Mesenchymal stem cell (in vitro differentiated cells and primary cell): ENCODE data around the gene CYRIA.
A peak's percentile ranks its signal among the peaks of the same experiment; 100 is the strongest.

Experiments
- DNase-seq: peaks from one replicate; pipeline ENCODE4 v3.0.0-alpha.2; 2013
- H2AFZ ChIP-seq: one replicate; pipeline ENCODE4 v1.6.1; 2013; ENCODE audit warnings: low read depth, mild to moderate bottlenecking, control low read depth, inconsistent platforms, low read length, moderate library complexity
- H2AK5ac ChIP-seq: 2 replicates; pipeline ENCODE4 v1.6.1; 2013; ENCODE audit warnings: low read length, moderate library complexity, mild to moderate bottlenecking, inconsistent platforms; ENCODE audit not compliant: severe bottlenecking
- H2BK120ac ChIP-seq: one replicate; pipeline ENCODE4 v1.6.1; 2013; ENCODE audit warnings: low read depth, mild to moderate bottlenecking, inconsistent platforms, low read length, moderate library complexity
- H2BK12ac ChIP-seq, 2 experiments: one replicate each; pipeline ENCODE4 v1.6.1; 2013; ENCODE audit warnings: inconsistent platforms in 2 of 2, low read length in 2 of 2, mild to moderate bottlenecking in 2 of 2, moderate library complexity in 2 of 2, control low read depth in 1 of 2
- H2BK15ac ChIP-seq: one replicate; pipeline ENCODE4 v1.6.1; 2013; ENCODE audit warnings: mild to moderate bottlenecking, low read depth, inconsistent platforms; ENCODE audit not compliant: poor library complexity, severe bottlenecking
- H2BK5ac ChIP-seq: 2 replicates; pipeline ENCODE4 v1.6.1; 2013; ENCODE audit warnings: low read depth, mild to moderate bottlenecking, low read length, control low read depth, inconsistent platforms; ENCODE audit not compliant: poor library complexity, severe bottlenecking
- H3K14ac ChIP-seq, 2 experiments: one replicate each; pipeline ENCODE4 v1.6.1; 2013; ENCODE audit warnings: inconsistent platforms in 2 of 2, low read length in 2 of 2, control low read depth in 1 of 2, mild to moderate bottlenecking in 1 of 2, moderate library complexity in 1 of 2
- H3K18ac ChIP-seq, 2 experiments: one replicate each; pipeline ENCODE4 v1.6.1; 2013; ENCODE audit warnings: inconsistent platforms in 2 of 2, low read length in 2 of 2, control low read depth in 1 of 2, low read depth in 1 of 2, mild to moderate bottlenecking in 1 of 2
- H3K23ac ChIP-seq, 2 experiments: one replicate each; pipeline ENCODE4 v1.6.1; 2013; ENCODE audit warnings: inconsistent platforms in 2 of 2, low read length in 2 of 2, mild to moderate bottlenecking in 2 of 2, moderate library complexity in 2 of 2, control low read depth in 1 of 2
- H3K27ac ChIP-seq: 2 replicates; pipeline ENCODE4 v1.5.1; 2013; ENCODE audit warnings: mild to moderate bottlenecking, moderate library complexity, low read length, control low read depth, inconsistent platforms; ENCODE audit not compliant: poor library complexity, severe bottlenecking
- H3K27me3 ChIP-seq, 2 experiments: 2 replicates each; pipeline versions ENCODE4 v1.6.1 to v1.7.0; 2013; ENCODE audit warnings: low read length in 2 of 2, mild to moderate bottlenecking in 2 of 2, moderate library complexity in 2 of 2, control low read depth in 1 of 2, inconsistent platforms in 1 of 2; ENCODE audit not compliant: control insufficient read depth in 1 of 2, insufficient read depth in 1 of 2
- H3K36me3 ChIP-seq, 2 experiments: 2 replicates each; pipeline versions ENCODE4 v1.6.1 to v1.7.0; 2013; ENCODE audit warnings: low read length in 2 of 2, control low read depth in 1 of 2, inconsistent platforms in 1 of 2, low read depth in 1 of 2, mild to moderate bottlenecking in 1 of 2; ENCODE audit not compliant: insufficient read depth in 2 of 2, control insufficient read depth in 1 of 2
- H3K4ac ChIP-seq, 2 experiments: one replicate each; pipeline ENCODE4 v1.6.1; 2013; ENCODE audit warnings: inconsistent platforms in 2 of 2, low read length in 2 of 2, mild to moderate bottlenecking in 2 of 2, moderate library complexity in 2 of 2, control low read depth in 1 of 2, low read depth in 1 of 2
- H3K4me1 ChIP-seq: 2 replicates; pipeline ENCODE4 v1.6.1; 2013; ENCODE audit warnings: low read depth, low read length, control low read depth; ENCODE audit not compliant: control insufficient read depth, insufficient read depth
- H3K4me2 ChIP-seq: 2 replicates; pipeline ENCODE4 v1.6.1; 2013; ENCODE audit warnings: low read length, mild to moderate bottlenecking, inconsistent platforms; ENCODE audit not compliant: poor library complexity, severe bottlenecking
- H3K4me3 ChIP-seq, 2 experiments: 2 replicates each; pipeline versions ENCODE4 v1.5.1 to v1.7.0; 2013; ENCODE audit warnings: low read length in 2 of 2, mild to moderate bottlenecking in 2 of 2, control low read depth in 1 of 2, low read depth in 1 of 2; ENCODE audit not compliant: insufficient read depth in 1 of 2
- H3K79me1 ChIP-seq: replicated peaks from 2 replicates; pipeline ENCODE4 v1.6.1; 2013; ENCODE audit warnings: mild to moderate bottlenecking, control low read depth, low read length, inconsistent platforms; ENCODE audit not compliant: poor library complexity, severe bottlenecking
- H3K9ac ChIP-seq: 2 replicates; pipeline ENCODE4 v1.7.0; 2013; ENCODE audit warnings: mild to moderate bottlenecking, low read length, moderate library complexity
- H3K9me3 ChIP-seq: 2 replicates; pipeline ENCODE4 v1.7.0; 2013; ENCODE audit warnings: mild to moderate bottlenecking, low read length; ENCODE audit not compliant: control insufficient read depth
- H4K8ac ChIP-seq: one replicate; pipeline ENCODE4 v1.6.1; 2013; ENCODE audit warnings: inconsistent platforms, mild to moderate bottlenecking, low read length, moderate library complexity
- H4K91ac ChIP-seq: one replicate; pipeline ENCODE4 v1.6.1; 2013; ENCODE audit warnings: mild to moderate bottlenecking, low read length, inconsistent platforms
- WGBS: methylation state at CpG from one replicate; pipeline ENCODE4 v1.1.7; 2013; ENCODE audit warnings: mixed read lengths; 5-methylcytosine and 5-hydroxymethylcytosine counted together

The CYRIA gene

GRCh38 chr2:16652296-16653082, 13.1 kb downstream of the CYRIA start:
- 3% methylated on average over 6 of the region's 8 CpGs for WGBS
- Histone ChIP-seq H2AK5ac (peak overlapping the region; percentile 75), H3K23ac (no peak overlapping the region), H3K4me2 (peak overlapping the region; percentile 45), H4K8ac (peak overlapping the region; percentile 87), H3K79me1 (peaks cover 2% of the 10 kb centered on the region), H3K9ac (peak overlapping the region; percentile 61), H2BK5ac (peak overlapping the region; percentile 91), H3K4ac (peak overlapping the region; percentile 82 to 90), H3K18ac (peak overlapping the region; percentile 89 to 97), H3K27me3 (no peaks in the 10 kb centered on the region), H2BK12ac (peak overlapping the region; percentile 88), H3K36me3 (no peaks in the 10 kb centered on the region), H3K9me3 (no peaks in the 10 kb centered on the region), H3K14ac (no peak overlapping the region), H2BK15ac (peak overlapping the region; percentile 39), H3K27ac (peak overlapping the region; percentile 96), H2AFZ (no peak overlapping the region), H4K91ac (peak overlapping the region; percentile 92), H3K4me1 (peaks cover 39% of the 10 kb centered on the region), H2BK120ac (peak overlapping the region; percentile 86), H3K4me3 (no peak overlapping the region)
- peak; percentile 91 for DNase-seq

- peak overlapping the region; percentile 96 for H3K27ac ChIP-seq
- peak overlapping the region; percentile 88 for H3K9ac ChIP-seq
- H3K4me1 ChIP-seq = peaks cover 28% of the 10 kb centered on the region
- 14% methylated on average over 11 of the region's 12 CpGs for WGBS
- H3K14ac ChIP-seq = peak overlapping the region in 1 of 2 experiments; percentile 48
- H3K4me3 ChIP-seq = peak overlapping the region in 1 of 2 experiments; percentile 70
- no peak overlapping the region for H3K23ac ChIP-seq
- H4K8ac ChIP-seq = peak overlapping the region; percentile 74
- peak overlapping the region; percentile 62 for H3K4me2 ChIP-seq
- H3K9me3 ChIP-seq = no peaks in the 10 kb centered on the region
- no peaks in the 10 kb centered on the region for H3K27me3 ChIP-seq
- peak overlapping the region; percentile 84 for H2BK15ac ChIP-seq
- H2BK12ac ChIP-seq = peak overlapping the region; percentile 14 to 91
- peaks cover 3% of the 10 kb centered on the region for H3K79me1 ChIP-seq
- H4K91ac ChIP-seq = peak overlapping the region; percentile 73
- peak; percentile 81 for DNase-seq
- H3K18ac ChIP-seq = peak overlapping the region; percentile 88 to 96
- peak overlapping the region; percentile 66 to 81 for H3K4ac ChIP-seq
- H2AK5ac ChIP-seq = peak overlapping the region; percentile 86
- peak overlapping the region; percentile 85 for H2BK5ac ChIP-seq
- H2BK120ac ChIP-seq = peak overlapping the region; percentile 39
- no peaks in the 10 kb centered on the region for H3K36me3 ChIP-seq
- H2AFZ ChIP-seq = no peak overlapping the region
These were observed 15.1 kb downstream of the CYRIA start for GRCh38 chr2:16650287-16651249.

- Histone ChIP-seq H2AK5ac (peak overlapping the region; percentile 80), H3K18ac (peak overlapping the region; percentile 31 to 92), H4K8ac (peak overlapping the region; percentile 1), H3K4me1 (peaks cover 24% of the 10 kb centered on the region), H3K14ac (peak overlapping the region in 1 of 2 experiments; percentile 93), H3K27me3 (no peaks in the 10 kb centered on the region), H3K36me3 (no peaks in the 10 kb centered on the region), H2BK120ac (no peak overlapping the region), H3K79me1 (peaks cover 5% of the 10 kb centered on the region), H3K9ac (peak overlapping the region; percentile 88), H2BK5ac (peak overlapping the region; percentile 3), H2BK12ac (peak overlapping the region; percentile 93 to 97), H3K23ac (peak overlapping the region in 1 of 2 experiments; percentile 90), H4K91ac (peak overlapping the region; percentile 40), H3K4me3 (peak overlapping the region in 1 of 2 experiments; percentile 70), H3K27ac (peak overlapping the region; percentile 96), H2BK15ac (no peak overlapping the region), H2AFZ (no peak overlapping the region), H3K4me2 (no peak overlapping the region), H3K4ac (peak overlapping the region; percentile 84 to 90), H3K9me3 (no peaks in the 10 kb centered on the region)
- DNase-seq = no peak
- WGBS = 92% methylated on average over 5 of the region's 9 CpGs
These were observed 16.0 kb downstream of the CYRIA start for GRCh38 chr2:16649353-16650286.
